ENCODE measurements around the gene C16orf96. TPM values are rescaled to one million over a fixed set of nuclear protein-coding genes. Genes with fewer than 3 reads are reported as not detected.
A peak's percentile ranks its signal among the peaks of the same experiment; 100 is the strongest.

Gene C16orf96
- total RNA-seq, 2 experiments from 2014 or later: 0.05 TPM; not detected in 1

GRCh38 chr16:4610011-4611005 lies 54.2 kb downstream of the C16orf96 start:
- DNase-seq: no peak
- peaks cover 12% of the 10 kb centered on the region for H3K4me1 Mint-ChIP-seq
- POLR2A ChIA-PET: no interaction called here
- CTCF ChIA-PET: no interaction called here
- no peaks in the 10 kb centered on the region for H3K27me3 Mint-ChIP-seq
- no peaks in the 10 kb centered on the region for H3K36me3 Mint-ChIP-seq (ENCODE audit: low read depth)
- no peaks in the 10 kb centered on the region for H3K9me3 Mint-ChIP-seq
- no peak overlapping the region for H3K27ac Mint-ChIP-seq
- no peak overlapping the region for H3K4me3 Mint-ChIP-seq

GRCh38 chr16:4611337-4612021 lies 55.3 kb downstream of the C16orf96 start:
- DNase-seq: no peak
- ChIA-PET CTCF (no interaction called here), POLR2A (interaction anchor here (1.2 kb wide), 1 partner anchor 95 kb away, joined by 3 read pairs; no protein-coding TSS in a partner anchor)
- Mint-ChIP-seq H3K9me3 (no peaks in the 10 kb centered on the region), H3K27ac (no peak overlapping the region), H3K4me1 (peaks cover 21% of the 10 kb centered on the region), H3K27me3 (no peaks in the 10 kb centered on the region), H3K36me3 (ENCODE audit: low read depth) (no peaks in the 10 kb centered on the region), H3K4me3 (no peak overlapping the region)

- CTCF ChIA-PET: interaction anchor here (1.4 kb wide), 1 partner anchor 105 kb away, joined by 3 read pairs; no protein-coding TSS in a partner anchor
- Mint-ChIP-seq H3K4me3 (no peak overlapping the region), H3K4me1 (peaks cover 27% of the 10 kb centered on the region), H3K9me3 (no peaks in the 10 kb centered on the region), H3K36me3 (ENCODE audit: low read depth) (no peaks in the 10 kb centered on the region), H3K27ac (no peak overlapping the region), H3K27me3 (no peaks in the 10 kb centered on the region)
- POLR2A ChIA-PET: interaction anchor here (1.1 to 1.4 kb wide), 2 partner anchors 21 to 80 kb away, joined by 4 to 7 read pairs; partner anchors contain the start of gene NUDT16L1
- DNase-seq: no peak
Measured at GRCh38 chr16:4612474-4612931, 56.4 kb downstream of the C16orf96 start.

GRCh38 chr16:4612977-4613635 lies 57.0 kb downstream of the C16orf96 start:
- Mint-ChIP-seq H3K4me3 (peak overlapping the region; percentile 69), H3K27ac (no peak overlapping the region), H3K27me3 (no peaks in the 10 kb centered on the region), H3K9me3 (no peaks in the 10 kb centered on the region), H3K36me3 (ENCODE audit: low read depth) (no peaks in the 10 kb centered on the region), H3K4me1 (peaks cover 31% of the 10 kb centered on the region)
- ChIA-PET POLR2A (interaction anchor here (0.9 to 1.4 kb wide), 3 partner anchors 21 to 137 kb away, joined by 3 to 7 read pairs (median 4); partner anchors contain the start of genes HMOX2 and NUDT16L1), CTCF (interaction anchor here (1.2 to 1.4 kb wide), 2 partner anchors 11 to 106 kb away, joined by 3 to 4 read pairs; partner anchors contain the start of gene MGRN1)
- no peak for DNase-seq

- DNase-seq: peak; percentile 35
- H3K4me1 Mint-ChIP-seq: peaks cover 33% of the 10 kb centered on the region
- no peaks in the 10 kb centered on the region for H3K36me3 Mint-ChIP-seq (ENCODE audit: low read depth)
- H3K27me3 Mint-ChIP-seq: no peaks in the 10 kb centered on the region
- ChIA-PET CTCF (interaction anchor here (1.2 to 1.4 kb wide), 2 partner anchors 10 to 107 kb away, joined by 3 to 4 read pairs; partner anchors contain the start of gene MGRN1), POLR2A (interaction anchor here (0.9 to 3.8 kb wide), 5 partner anchors 11 to 138 kb away, joined by 3 to 36 read pairs (median 4); partner anchors contain the start of genes DNAAF8, HMOX2, MGRN1 and NUDT16L1)
- no peak overlapping the region for H3K27ac Mint-ChIP-seq
- no peaks in the 10 kb centered on the region for H3K9me3 Mint-ChIP-seq
- H3K4me3 Mint-ChIP-seq: peak overlapping the region; percentile 69
Measured at GRCh38 chr16:4613636-4614570, 57.8 kb downstream of the C16orf96 start.

- Mint-ChIP-seq H3K27me3 (no peaks in the 10 kb centered on the region), H3K27ac (peak within 1 kb of the TSS; percentile 94), H3K4me1 (peaks cover 33% of the 10 kb centered on the region), H3K4me3 (peak within 1 kb of the TSS; percentile 94), H3K36me3 (ENCODE audit: low read depth) (no peaks in the 10 kb centered on the region), H3K9me3 (no peaks in the 10 kb centered on the region)
- peak; percentile 86 for DNase-seq
- CTCF ChIA-PET: no interaction called here
- POLR2A ChIA-PET: interaction anchor here (1.1 to 3.8 kb wide), 5 partner anchors 10 to 232 kb away, joined by 3 to 36 read pairs (median 4); partner anchors contain the start of genes ANKS3, DNAAF8, GLYR1 and MGRN1
Measured at GRCh38 chr16:4614571-4615383, 58.6 kb downstream of the C16orf96 start, which contains the start of gene UBALD1. TSS of gene UBALD1 (minus strand) at chr16:4614888. CDS start at chr16:4614797, 91 bp downstream.

GRCh38 chr16:4615384-4616046 lies 59.4 kb downstream of the C16orf96 start:
- Mint-ChIP-seq H3K27ac (peak overlapping the region; percentile 94), H3K4me1 (peaks cover 33% of the 10 kb centered on the region), H3K27me3 (no peaks in the 10 kb centered on the region), H3K36me3 (ENCODE audit: low read depth) (no peaks in the 10 kb centered on the region), H3K9me3 (no peaks in the 10 kb centered on the region), H3K4me3 (peak overlapping the region; percentile 94)
- CTCF ChIA-PET: interaction anchor here (0.8 to 2.6 kb wide), 6 partner anchors 10 to 307 kb away, joined by 4 to 43 read pairs (median 7); partner anchors contain the start of genes ANKS3, DNAAF8 and MGRN1
- DNase-seq: peak; percentile 27
- POLR2A ChIA-PET: interaction anchor here (0.7 to 3.8 kb wide), 14 partner anchors 10 to 231 kb away, joined by 3 to 36 read pairs (median 4); partner anchors contain the start of genes ANKS3, CORO7, DNAAF8 and GLYR1

GRCh38 chr16:4616047-4616811 lies 60.1 kb downstream of the C16orf96 start:
- no peaks in the 10 kb centered on the region for H3K36me3 Mint-ChIP-seq (ENCODE audit: low read depth)
- peak; percentile 100 for DNase-seq
- POLR2A ChIA-PET: interaction anchor here (0.7 to 3.8 kb wide), 18 partner anchors 9 to 265 kb away, joined by 3 to 36 read pairs (median 4); partner anchors contain the start of genes ANKS3, CORO7, DNAAF8 and GLYR1
- H3K4me3 Mint-ChIP-seq: peak overlapping the region; percentile 94
- CTCF ChIA-PET: interaction anchor here (0.7 to 2.6 kb wide), 12 partner anchors 9 to 362 kb away, joined by 3 to 43 read pairs (median 5); partner anchors contain the start of genes ANKS3, DNAAF8, HMOX2 and MGRN1
- peaks cover 33% of the 10 kb centered on the region for H3K4me1 Mint-ChIP-seq
- no peaks in the 10 kb centered on the region for H3K27me3 Mint-ChIP-seq
- H3K27ac Mint-ChIP-seq: peak overlapping the region; percentile 97
- H3K9me3 Mint-ChIP-seq: no peaks in the 10 kb centered on the region

GRCh38 chr16:4617880-4618279 lies 61.7 kb downstream of the C16orf96 start:
- Mint-ChIP-seq H3K27ac (no peak overlapping the region), H3K9me3 (no peaks in the 10 kb centered on the region), H3K4me1 (peaks cover 31% of the 10 kb centered on the region)

More at GRCh38 chr16:4617880-4618279, 61.7 kb downstream of the C16orf96 start:
- ChIA-PET CTCF (interaction anchor here (1.1 to 2.6 kb wide), 3 partner anchors 8 to 185 kb away, joined by 3 to 43 read pairs (median 3); partner anchors contain the start of genes MGRN1 and ROGDI), POLR2A (interaction anchor here (1.1 kb wide), 1 partner anchor 126 kb away, joined by 3 read pairs; no protein-coding TSS in a partner anchor)
- Mint-ChIP-seq H3K36me3 (ENCODE audit: low read depth) (no peaks in the 10 kb centered on the region), H3K4me3 (no peak overlapping the region), H3K27me3 (no peaks in the 10 kb centered on the region)
- DNase-seq: no peak
